ENCODE measurements around the gene TMEM123.

GRCh38 chr11:102359372-102359771 is 93.2 kb downstream of the TMEM123 start:
- TF ChIP-seq REST (IDR thresholded peaks at IDR 0.05; ENCODE audit: insufficient read depth in 1 of 2, low read depth in 2 of 2, low read length in 2 of 2), result no peak
- TF ChIP-seq SIN3A (IDR thresholded peaks at IDR 0.05; ENCODE audit: borderline replicate concordance, insufficient read depth, low read length), result no peak
- TF ChIP-seq POLR2AphosphoS5 (IDR thresholded peaks at IDR 0.05; ENCODE audit: low read depth, low read length), result no peak
- no peak for TF ChIP-seq TAF1 (IDR thresholded peaks at IDR 0.05; ENCODE audit: borderline replicate concordance, insufficient read depth, low read length)
